ENCODE results near the gene KIRREL3.

Gene KIRREL3

DNA sequence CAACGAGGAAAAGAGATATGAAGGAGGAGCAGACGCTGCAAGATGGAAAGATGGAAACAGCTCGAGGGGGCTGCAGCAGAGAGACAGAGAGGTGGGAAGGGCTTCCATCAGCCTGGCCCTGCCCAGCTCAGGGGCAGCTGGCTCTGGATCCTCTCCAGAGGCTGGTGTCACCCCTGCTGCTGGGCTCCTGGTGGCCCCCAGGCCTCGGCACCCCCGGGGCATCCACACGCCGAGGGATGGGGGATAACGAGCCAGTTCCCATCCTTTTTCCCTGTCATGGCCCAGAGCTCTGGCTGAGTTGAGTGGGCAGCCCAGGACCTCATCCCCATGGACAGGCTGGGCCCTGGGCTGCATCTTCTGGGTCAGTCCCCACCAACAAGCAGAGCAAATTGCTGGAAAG is 542.8 kb downstream of the KIRREL3 start:
- DNase-seq, result no peak

DNA sequence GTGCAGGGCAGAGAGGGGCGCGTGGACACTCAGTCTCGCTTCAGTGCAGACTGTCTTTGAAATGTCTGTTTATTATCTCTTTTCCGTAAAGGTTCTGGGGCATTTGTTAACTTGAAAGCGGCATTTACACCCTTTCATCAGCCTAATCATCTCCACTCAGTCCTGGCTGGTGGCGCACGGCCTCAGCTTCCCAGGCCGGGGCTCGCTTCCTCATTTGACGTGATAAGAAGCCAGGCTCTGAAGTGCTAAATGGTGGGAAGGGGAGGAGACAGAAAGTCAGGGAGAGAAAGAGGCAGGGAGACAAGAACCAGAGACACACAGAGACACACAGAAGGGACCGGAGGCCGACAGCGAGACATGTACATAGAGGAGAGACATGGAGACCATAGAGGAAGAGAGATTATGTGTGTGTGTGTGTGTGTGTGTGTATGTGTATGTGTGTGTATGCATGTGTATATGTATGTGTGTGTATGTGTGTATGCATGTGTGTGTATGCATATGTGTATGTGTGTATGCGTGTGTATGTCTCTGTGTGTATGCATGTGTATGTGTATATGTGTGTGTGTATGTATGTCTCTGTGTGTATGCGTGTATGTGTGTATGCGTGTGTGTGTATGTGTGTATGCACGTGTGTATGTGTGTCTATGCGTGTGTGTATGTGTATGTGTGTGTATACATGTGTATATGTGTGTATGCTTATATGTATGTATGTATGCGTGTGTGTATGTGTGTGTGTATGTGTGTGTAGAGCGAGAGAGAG is 543.6 kb downstream of the KIRREL3 start:
- no peak for DNase-seq

DNA sequence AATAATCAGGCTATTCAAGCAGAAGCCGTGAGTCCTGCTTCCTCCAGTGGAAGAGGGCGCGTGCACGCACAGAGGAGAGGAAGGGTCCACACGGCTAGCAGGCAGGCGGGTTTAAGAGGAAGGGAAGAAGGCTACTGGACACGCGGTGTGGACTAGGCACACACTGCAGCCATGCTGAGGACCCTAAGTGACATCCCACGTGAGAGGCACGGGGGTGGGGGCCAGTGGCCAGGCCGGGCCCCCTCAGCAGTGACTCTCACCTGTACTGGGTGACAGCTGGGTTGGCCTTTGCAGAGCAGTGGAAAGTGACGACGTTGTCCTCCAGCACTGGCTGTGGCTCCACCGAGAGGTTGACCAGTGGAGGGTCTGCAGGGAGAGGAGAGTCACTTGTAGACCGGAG is 544.5 kb downstream of the KIRREL3 start:
- no peak for DNase-seq

- DNase-seq, result no peak
Observed at GRCh38 chr11:126452241-126453101, 548.1 kb downstream of the KIRREL3 start.

GRCh38 chr11:126451211-126451802 is 549.3 kb downstream of the KIRREL3 start:
- no peak for DNase-seq

- DNase-seq, result no peak
Observed at GRCh38 chr11:126450806-126451205, 549.8 kb downstream of the KIRREL3 start.

- no peak for DNase-seq
Observed at GRCh38 chr11:126450198-126450597, 550.4 kb downstream of the KIRREL3 start.

DNA sequence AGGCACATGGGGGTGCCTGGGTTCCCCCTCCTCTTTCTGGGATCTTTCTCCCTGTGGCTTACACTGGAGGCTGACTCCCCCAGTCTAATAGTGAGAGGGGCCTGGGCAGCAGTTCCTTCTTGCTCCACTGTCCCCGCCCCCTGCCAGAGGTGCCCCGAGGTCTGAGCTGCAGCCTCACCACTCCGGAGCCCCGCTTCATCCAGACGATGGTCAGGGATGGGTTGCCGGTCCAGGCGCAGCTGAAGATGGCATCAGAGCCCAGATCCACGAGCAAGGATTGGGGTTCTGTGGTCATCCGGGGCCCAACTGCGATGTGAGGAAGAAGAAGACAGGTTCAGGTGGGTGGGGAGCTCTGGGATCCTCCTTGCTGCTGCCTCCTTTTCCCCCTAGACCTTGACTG is 554.0 kb downstream of the KIRREL3 start:
- no peak for DNase-seq

DNA sequence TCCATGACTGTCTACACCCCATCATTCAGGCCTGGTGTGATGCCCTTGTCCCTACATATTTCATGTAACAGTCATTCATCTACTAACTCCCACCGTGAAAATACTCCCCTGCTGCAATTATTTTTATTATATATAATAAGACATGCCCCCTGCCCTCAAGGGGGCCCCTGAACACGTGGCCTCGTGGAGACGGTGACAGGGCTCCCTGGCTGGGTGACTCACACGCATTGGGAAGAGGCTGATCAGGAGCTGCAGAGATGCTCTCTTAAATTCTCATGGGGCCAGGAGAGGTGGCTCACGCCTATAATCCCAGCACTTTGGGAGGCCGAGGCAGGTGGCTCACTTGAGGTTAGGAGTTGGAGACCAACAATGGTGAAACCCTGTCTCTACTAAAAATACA is 556.5 kb downstream of the KIRREL3 start:
- DNase-seq, result no peak

- DNase-seq, result no peak
Observed at GRCh38 chr11:126443120-126443519, 557.5 kb downstream of the KIRREL3 start.

- DNase-seq, result peak; percentile 78
Observed at GRCh38 chr11:126440792-126441514, 559.6 kb downstream of the KIRREL3 start.

DNA sequence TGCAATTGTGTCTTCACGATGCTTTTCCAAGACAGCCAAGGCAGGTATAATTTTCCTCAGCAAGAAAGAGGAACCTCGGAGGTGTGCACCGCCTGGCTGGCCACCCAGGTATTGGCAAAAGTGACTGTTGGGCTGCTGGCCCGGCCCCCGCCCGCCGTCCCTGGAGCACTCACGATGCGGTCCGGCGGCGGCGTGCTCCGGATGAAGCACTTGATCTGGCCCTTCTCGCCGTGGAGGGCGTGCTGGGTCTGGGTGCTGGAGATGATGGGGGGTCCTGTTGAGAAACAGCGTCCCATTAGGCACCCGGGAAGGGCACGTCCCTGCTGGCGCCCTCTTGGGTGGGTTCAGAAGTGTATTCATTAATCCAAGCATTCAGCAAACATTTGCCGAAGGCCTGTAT is 560.3 kb downstream of the KIRREL3 start:
- no peak for DNase-seq

DNA sequence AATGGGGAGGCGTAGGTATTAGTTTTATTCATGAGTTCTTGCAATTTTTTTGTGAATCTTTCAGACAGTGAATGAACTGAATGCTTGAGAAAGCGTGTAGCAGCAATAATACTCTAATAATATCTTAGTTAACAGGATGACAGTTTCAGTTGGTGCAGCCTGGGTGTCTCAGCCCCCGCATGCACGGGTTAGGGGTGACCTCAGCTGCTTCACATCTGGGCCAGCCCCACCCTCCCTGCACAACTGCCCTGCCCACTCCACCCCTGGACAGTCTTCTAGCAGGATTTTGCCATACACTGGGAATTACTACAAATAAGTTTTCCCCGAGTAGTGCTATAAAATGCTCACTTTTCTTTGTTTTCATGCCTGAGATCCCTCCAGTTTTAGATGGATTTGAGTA is 561.9 kb downstream of the KIRREL3 start:
- DNase-seq, result no peak

DNA sequence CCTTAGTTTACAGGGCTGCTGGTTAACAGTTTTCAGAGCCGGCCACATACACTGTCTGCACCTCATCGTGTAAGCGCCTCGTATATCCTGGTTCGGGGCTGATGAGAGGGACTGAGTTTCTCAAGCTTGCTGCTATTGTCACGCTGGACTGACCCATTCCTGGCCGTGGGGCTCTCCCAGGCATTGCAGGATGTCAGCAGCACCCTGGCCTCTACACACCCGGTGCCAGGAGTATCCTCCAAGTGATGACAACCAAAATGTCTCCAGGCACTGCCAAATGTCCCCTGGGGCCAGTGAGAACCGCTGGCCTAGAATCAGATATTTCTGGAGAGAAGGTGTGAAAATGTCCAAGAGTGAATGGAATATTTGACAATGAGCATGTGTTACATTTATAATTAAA is 562.3 kb downstream of the KIRREL3 start:
- DNase-seq, result no peak

GRCh38 chr11:126437731-126438130 is 562.8 kb downstream of the KIRREL3 start:
- DNase-seq, result no peak

DNA sequence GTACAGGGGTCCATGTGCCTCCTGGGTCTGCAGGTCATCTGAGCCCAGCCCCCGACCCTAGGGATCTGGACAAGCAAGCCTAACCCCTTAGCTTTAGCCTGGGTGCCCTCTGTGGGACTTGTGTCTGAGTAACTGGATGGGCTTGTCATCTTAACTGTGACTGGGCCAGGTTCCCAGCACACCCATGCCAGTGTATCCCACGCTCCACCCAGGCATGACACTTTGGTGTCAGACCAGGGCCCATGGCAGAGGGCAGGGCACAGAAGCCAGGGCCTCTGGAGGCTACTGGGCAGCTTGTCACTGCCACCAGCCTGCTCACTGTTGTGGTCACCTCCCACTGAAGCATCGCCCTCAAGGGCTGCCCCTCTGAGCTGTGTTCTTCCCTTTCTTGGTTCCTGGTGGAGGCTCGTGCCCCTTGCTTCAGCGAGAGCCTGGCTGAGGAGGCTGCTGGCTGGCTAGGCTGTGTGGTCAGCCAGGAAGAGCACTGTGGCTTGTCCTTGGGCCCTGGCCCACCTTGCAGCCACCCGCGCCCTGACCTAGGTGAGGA is 564.3 kb downstream of the KIRREL3 start:
- DNase-seq, result no peak

- DNase-seq, result no peak
Observed at GRCh38 chr11:126434950-126435335, 565.6 kb downstream of the KIRREL3 start.

DNA sequence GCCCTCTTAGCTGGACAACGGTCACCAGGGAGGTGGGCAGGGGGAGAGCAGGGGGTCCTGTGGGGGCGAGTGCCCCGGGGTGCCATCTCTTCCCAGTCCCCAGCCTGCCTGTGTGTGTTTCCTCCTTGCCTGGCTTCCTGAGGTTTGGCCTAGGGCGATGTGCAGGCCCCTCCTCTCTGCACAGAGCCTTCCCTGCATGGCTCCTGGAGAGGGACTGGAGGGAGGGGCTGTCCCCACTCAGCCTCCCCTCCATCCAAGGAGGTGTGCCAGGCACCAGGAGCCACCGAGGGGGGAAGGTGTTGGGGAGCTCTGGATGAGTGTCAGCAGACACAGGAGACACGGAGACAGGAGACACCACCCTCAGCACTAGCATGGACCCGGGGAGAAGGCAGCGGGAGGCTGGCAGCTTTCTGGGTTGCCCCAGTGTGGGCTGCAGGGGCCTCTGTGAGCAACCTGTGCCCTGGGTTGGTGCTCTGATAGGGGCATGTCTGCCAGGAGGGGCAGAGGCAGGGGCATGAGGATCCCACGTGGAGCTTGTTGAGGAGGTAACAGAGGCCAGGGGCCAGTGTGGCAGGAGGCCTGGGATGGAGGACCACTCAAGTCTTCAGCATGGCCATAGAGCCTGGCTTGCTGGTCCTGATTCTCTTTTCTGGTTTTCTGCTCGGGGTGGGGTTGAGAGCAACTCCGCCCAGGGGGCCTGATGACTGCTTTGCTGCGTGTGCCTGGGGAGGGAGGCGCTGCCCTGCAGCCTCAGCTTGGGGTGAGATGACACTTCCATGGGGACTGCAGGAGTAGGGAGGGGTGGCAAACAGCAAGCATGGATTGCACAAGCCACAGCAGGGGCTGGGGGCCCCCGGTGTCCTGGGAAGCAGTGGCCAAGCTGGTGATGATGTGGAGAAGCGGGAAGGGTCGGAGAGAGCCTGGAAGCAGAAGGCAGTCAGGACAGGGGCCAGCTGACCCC is 566.3 kb downstream of the KIRREL3 start:
- DNase-seq, result no peak

- DNase-seq, result no peak
Observed at GRCh38 chr11:126433244-126433846, 567.2 kb downstream of the KIRREL3 start.

DNA sequence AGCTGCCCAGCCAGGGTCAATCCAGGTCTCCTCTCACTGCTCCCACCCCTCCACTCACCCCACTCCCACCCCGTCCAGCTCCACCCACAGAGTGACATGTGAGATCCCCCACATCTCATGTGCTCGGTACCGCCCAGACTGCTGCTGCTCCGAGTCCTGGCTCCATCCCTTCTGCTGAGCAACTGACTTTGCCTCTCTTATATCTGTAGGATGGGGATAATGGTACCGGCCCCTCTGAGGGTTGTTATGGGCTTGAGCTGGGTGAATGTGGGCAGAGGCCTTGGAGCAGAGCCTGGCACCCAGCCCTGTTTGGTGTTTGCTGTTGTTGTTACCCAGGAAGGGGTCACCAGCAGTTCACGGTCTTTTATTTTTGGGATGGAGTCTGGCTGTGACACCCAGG is 568.0 kb downstream of the KIRREL3 start:
- DNase-seq, result no peak

GRCh38 chr11:126432065-126432461 is 568.5 kb downstream of the KIRREL3 start:
- no peak for DNase-seq
